A673 (cell line): Measurements from ENCODE around the gene MKX. TPM values are rescaled to one million over a fixed set of nuclear protein-coding genes. Genes with fewer than 3 reads are reported as not detected.

Experiments used
- BruUV-seq: library from RNA; stranded (reverse); fragments of 400-500 nt; replicated peaks from 2 replicates; lab custom pipeline; 2021; lab: Mats Ljungman, UMichigan
- CTCF ChIA-PET: fragments of 300-600 bp; sonication (Branson Sonifier 250); formaldehyde crosslinking; loops from one replicate; lab custom pipeline; 2022; ENCODE audit warnings: antibody characterized with exemption; lab: Charles Lee
- POLR2A ChIA-PET: fragments of 300-600 bp; sonication (Branson Sonifier 250); formaldehyde crosslinking; loops from one replicate; lab custom pipeline; 2022; ENCODE audit warnings: antibody characterized with exemption; ENCODE audit not compliant: low non-redundant PET; lab: Charles Lee
- DNase-seq: peaks from one replicate; pipeline ENCODE4 v3.0.0-alpha.2; 2015; ENCODE audit warnings: low spot score
- H3K27ac ChIP-seq: fragments of 200-600 bp; sonication (generic); 2 replicates; pipeline ENCODE4 v1.5.1; 2016; ENCODE audit warnings: mixed run types, low read depth, mild to moderate bottlenecking, mixed read lengths, antibody characterized with exemption, low read length; ENCODE audit not compliant: poor library complexity, severe bottlenecking
- H3K27me3 ChIP-seq: fragments of 200-600 bp; sonication (generic); replicated peaks from 2 replicates; pipeline ENCODE4 v1.6.1; 2017; ENCODE audit warnings: mixed run types, low read depth, mild to moderate bottlenecking, mixed read lengths, antibody characterized with exemption, low read length; ENCODE audit not compliant: insufficient read depth, poor library complexity
- H3K36me3 ChIP-seq: fragments of 200-600 bp; sonication (generic); 2 replicates; pipeline ENCODE4 v1.6.1; 2016; ENCODE audit warnings: mixed run types, mild to moderate bottlenecking, mixed read lengths, antibody characterized with exemption, low read length; ENCODE audit not compliant: insufficient read depth, poor library complexity, severe bottlenecking
- H3K4me1 ChIP-seq: fragments of 200-600 bp; sonication (generic); 2 replicates; pipeline ENCODE4 v1.6.1; 2017; ENCODE audit warnings: mixed run types, mild to moderate bottlenecking, mixed read lengths, antibody characterized with exemption, low read length; ENCODE audit not compliant: insufficient read depth, poor library complexity, severe bottlenecking
- H3K4me3 ChIP-seq: fragments of 200-600 bp; sonication (generic); 2 replicates; pipeline ENCODE4 v1.5.1; 2016; ENCODE audit warnings: low read depth, mixed run types, mild to moderate bottlenecking, mixed read lengths, low read length; ENCODE audit not compliant: poor library complexity, severe bottlenecking
- H3K9me3 ChIP-seq: fragments of 200-600 bp; sonication (generic); 2 replicates; pipeline ENCODE4 v1.6.1; 2016; ENCODE audit warnings: mixed run types, low read depth, mild to moderate bottlenecking, mixed read lengths, antibody characterized with exemption, low read length; ENCODE audit not compliant: poor library complexity, severe bottlenecking
- EZH2 ChIP-seq: fragments of 200-600 bp; sonication (generic); IDR thresholded peaks from 2 replicates; pipeline ENCODE4 v1.6.1; 2017; ENCODE audit warnings: borderline replicate concordance, low read depth, mild to moderate bottlenecking, mixed read lengths, antibody characterized with exemption, low read length; ENCODE audit not compliant: poor library complexity, severe bottlenecking
- intact Hi-C: fragments of 100-400 bp; cut with micrococcal nuclease; formaldehyde crosslinking; loops from one replicate; pipeline ENCODE4 v1.10.0; 2022; ENCODE audit not compliant: unreplicated experiment
- total RNA-seq: library from RNA; stranded (reverse); gene quantifications from 2 replicates; pipeline ENCODE4 v1.2.3, GENCODE V29; 2021
- TF ChIP-seq, protein P1 (sequence below): fragments of 300-800, 200-600 bp; sonication (generic); conservative IDR thresholded peaks from 2 replicates; pipeline ENCODE4 v1.5.1; 2017; ENCODE audit warnings: low read depth, mild to moderate bottlenecking, antibody characterized with exemption, low read length, moderate library complexity, mixed read lengths

MKX gene
- total RNA-seq, 1 experiment from 2014 or later = 0.09 TPM

GRCh38 chr10:27747096-27747451 is 1.5 kb upstream of the MKX start:
- DNase-seq = no peak
- POLR2A ChIA-PET = no interaction called here
- no TSS peak for BruUV-seq
- H3K27ac ChIP-seq = no peak overlapping the region
- TF ChIP-seq EZH2 = no peak
- TF ChIP-seq, protein P1, sequence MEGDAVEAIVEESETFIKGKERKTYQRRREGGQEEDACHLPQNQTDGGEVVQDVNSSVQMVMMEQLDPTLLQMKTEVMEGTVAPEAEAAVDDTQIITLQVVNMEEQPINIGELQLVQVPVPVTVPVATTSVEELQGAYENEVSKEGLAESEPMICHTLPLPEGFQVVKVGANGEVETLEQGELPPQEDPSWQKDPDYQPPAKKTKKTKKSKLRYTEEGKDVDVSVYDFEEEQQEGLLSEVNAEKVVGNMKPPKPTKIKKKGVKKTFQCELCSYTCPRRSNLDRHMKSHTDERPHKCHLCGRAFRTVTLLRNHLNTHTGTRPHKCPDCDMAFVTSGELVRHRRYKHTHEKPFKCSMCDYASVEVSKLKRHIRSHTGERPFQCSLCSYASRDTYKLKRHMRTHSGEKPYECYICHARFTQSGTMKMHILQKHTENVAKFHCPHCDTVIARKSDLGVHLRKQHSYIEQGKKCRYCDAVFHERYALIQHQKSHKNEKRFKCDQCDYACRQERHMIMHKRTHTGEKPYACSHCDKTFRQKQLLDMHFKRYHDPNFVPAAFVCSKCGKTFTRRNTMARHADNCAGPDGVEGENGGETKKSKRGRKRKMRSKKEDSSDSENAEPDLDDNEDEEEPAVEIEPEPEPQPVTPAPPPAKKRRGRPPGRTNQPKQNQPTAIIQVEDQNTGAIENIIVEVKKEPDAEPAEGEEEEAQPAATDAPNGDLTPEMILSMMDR = no peak
- H3K4me1 ChIP-seq = peaks cover 22% of the 10 kb centered on the region
- H3K27me3 ChIP-seq = peaks cover 94% of the 10 kb centered on the region
- intact Hi-C loops = loop anchor here (10.0 kb wide), 1 partner anchor 638 kb away; no protein-coding TSS in a partner anchor
- H3K36me3 ChIP-seq = no peaks in the 10 kb centered on the region
- H3K4me3 ChIP-seq = no peak overlapping the region
- no peaks in the 10 kb centered on the region for H3K9me3 ChIP-seq
- CTCF ChIA-PET = no interaction called here

DNA sequence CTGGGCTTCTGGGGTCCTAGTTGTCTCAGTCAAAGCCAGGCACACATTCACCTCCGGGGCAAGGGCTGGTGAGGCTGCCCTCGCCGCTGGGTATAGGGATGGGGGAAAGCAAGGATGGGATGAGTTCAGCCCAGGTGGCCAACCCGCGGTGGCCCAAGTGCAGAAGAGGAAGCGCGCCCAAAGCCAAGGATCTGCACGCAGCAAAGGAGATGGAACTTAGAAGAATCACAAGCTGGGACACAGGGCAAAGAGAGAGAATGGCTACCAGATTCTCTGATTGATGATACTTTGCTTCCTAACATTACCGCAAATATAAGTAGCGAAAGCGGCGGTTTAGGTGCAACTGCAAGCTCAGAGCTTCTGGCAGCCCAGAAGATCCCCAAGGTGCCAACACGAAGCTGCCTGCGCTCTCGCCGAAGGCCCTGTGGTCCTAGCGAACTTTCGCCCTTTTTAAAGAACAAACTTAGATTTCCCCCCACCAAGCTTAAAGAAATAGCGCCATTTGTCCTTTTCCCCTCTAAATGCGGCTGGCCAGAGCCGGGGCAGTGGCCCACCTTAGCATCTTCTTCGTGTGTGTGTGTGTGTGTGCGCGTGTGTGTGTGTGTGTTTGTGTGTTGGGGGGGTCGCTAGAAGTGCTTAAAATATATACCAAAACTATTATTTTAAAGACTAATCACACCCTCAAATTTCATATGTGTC is 927 bp upstream of the MKX start:
- CTCF ChIA-PET = interaction anchor here (0.6 kb wide), 2 partner anchors 57 to 644 kb away, joined by 4 to 16 read pairs; no protein-coding TSS in a partner anchor
- no peak for DNase-seq
- no peak for TF ChIP-seq EZH2
- TF ChIP-seq, protein P1 = no peak
- Histone ChIP-seq H3K27me3 (peaks cover 91% of the 10 kb centered on the region), H3K9me3 (no peaks in the 10 kb centered on the region), H3K4me1 (peaks cover 22% of the 10 kb centered on the region), H3K36me3 (no peaks in the 10 kb centered on the region), H3K4me3 (no peak overlapping the region), H3K27ac (no peak overlapping the region)
- BruUV-seq = no TSS peak
- intact Hi-C loops = loop anchor here (10.0 kb wide), 1 partner anchor 638 kb away; no protein-coding TSS in a partner anchor
- POLR2A ChIA-PET = no interaction called here

DNA sequence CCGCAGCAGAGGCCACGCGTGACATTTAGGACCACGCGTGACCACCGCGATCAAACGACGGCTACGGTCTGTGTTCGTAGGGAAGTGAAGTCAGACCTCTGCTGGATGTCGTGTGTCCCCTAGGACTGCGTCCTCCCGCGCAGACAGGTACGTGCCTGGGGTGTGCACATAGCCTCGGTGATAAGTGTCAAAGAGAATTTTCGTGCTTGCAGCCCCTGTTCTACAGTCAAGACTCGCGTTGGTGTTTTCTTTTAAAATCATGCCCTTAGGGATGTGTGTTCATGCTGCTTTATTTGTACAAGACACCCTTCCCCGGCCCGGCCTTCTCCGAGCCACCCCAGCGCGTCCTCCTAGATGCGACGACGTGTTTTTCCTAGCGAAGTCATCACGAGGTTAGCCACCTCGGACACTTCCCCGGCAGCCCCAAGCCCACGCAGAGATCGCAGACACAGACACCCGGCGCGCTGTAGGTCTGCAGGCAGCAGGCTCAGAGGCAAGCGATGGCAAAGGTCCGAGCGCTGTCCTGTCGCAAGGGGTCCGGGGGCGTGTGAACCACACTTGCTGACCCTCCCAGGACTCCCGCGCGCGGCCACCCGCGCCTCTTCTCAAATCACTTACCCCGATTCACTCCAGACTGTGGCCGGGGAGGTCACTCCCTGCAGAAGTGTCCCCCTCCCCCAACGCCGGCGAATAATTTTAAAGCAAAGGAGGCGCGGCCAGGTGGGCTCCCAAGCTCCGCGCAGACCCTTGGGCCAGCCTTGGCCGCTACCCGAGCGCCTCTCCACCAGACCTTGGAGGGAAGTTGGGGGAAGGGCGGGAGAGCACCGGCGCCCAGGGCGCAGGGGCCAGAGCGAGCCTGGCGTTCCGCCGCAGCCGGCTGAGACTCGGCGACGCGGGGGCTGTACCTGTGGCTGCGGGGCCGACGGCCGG is 552 bp downstream of the MKX start:
- ChIA-PET POLR2A (interaction anchor here (0.6 kb wide), 1 partner anchor 636 kb away, joined by 3 read pairs; no protein-coding TSS in a partner anchor), CTCF (no interaction called here)
- H3K27ac ChIP-seq = no peak overlapping the region
- H3K4me1 ChIP-seq = peaks cover 22% of the 10 kb centered on the region
- TF ChIP-seq EZH2 = peak; percentile 7
- TF ChIP-seq, protein P1 = no peak; the same call in 1 of the 2 replicates
- peaks cover 78% of the 10 kb centered on the region for H3K27me3 ChIP-seq
- no peaks in the 10 kb centered on the region for H3K36me3 ChIP-seq
- DNase-seq = peak; percentile 12
- H3K4me3 ChIP-seq = peak overlapping the region; percentile 53
- H3K9me3 ChIP-seq = no peaks in the 10 kb centered on the region
- intact Hi-C loops = loop anchor here (5.0 to 10.0 kb wide), 2 partner anchors 432 to 640 kb away; no protein-coding TSS in a partner anchor
- no TSS peak for BruUV-seq
